NCI-H1930 (cell line): ENCODE measurements around the gene KLHL36.

Experiments used
- DNase-seq, 2 experiments: peaks; one replicate each; lab custom pipeline; 2025; lab: John Stamatoyannopoulos, UW

KLHL36 gene

GRCh38 chr16:84648595-84649510 is 542 bp downstream of the KLHL36 start:
- DNase-seq: no peak

- DNase-seq: no peak
Measured at GRCh38 chr16:84649511-84649861, 1.2 kb downstream of the KLHL36 start.

GRCh38 chr16:84650062-84650991 is 2.0 kb downstream of the KLHL36 start:
- DNase-seq: no peak

- no peak for DNase-seq
Measured at GRCh38 chr16:84652566-84652965, 4.3 kb downstream of the KLHL36 start.

GRCh38 chr16:84654238-84654637 is 5.9 kb downstream of the KLHL36 start:
- DNase-seq: no peak

GRCh38 chr16:84654998-84655397 is 6.7 kb downstream of the KLHL36 start:
- DNase-seq: no peak

- DNase-seq: no peak
Measured at GRCh38 chr16:84656649-84657048, 8.3 kb downstream of the KLHL36 start.

GRCh38 chr16:84657229-84657837 is 9.0 kb downstream of the KLHL36 start:
- DNase-seq: no peak

GRCh38 chr16:84658690-84659089 is 10.4 kb downstream of the KLHL36 start:
- no peak for DNase-seq

- DNase-seq: no peak
Measured at GRCh38 chr16:84659656-84660300, 11.5 kb downstream of the KLHL36 start.

GRCh38 chr16:84660973-84661372 is 12.7 kb downstream of the KLHL36 start:
- DNase-seq: no peak

- DNase-seq: no peak
Measured at GRCh38 chr16:84661418-84662060, 13.2 kb downstream of the KLHL36 start.

GRCh38 chr16:84662471-84662870 is 14.2 kb downstream of the KLHL36 start:
- DNase-seq: no peak

GRCh38 chr16:84663433-84664101 is 15.3 kb downstream of the KLHL36 start:
- DNase-seq: no peak

GRCh38 chr16:84665359-84665758 is 17.0 kb downstream of the KLHL36 start:
- DNase-seq: no peak

GRCh38 chr16:84665843-84666242 is 17.5 kb downstream of the KLHL36 start:
- DNase-seq: no peak

GRCh38 chr16:84667600-84668309 is 19.4 kb downstream of the KLHL36 start:
- DNase-seq: no peak

- no peak for DNase-seq
Measured at GRCh38 chr16:84670063-84670462, 21.8 kb downstream of the KLHL36 start.

- DNase-seq: peak in 1 of 2 experiments; percentile 2
Measured at GRCh38 chr16:84672276-84673202, 24.2 kb downstream of the KLHL36 start.
